AG09319 (cell line): ENCODE data around the gene HEXD.

Source experiments
- DNase-seq: peaks from one replicate; pipeline ENCODE4 v3.0.0-alpha.2; 2010; ENCODE audit warnings: low read depth; ENCODE audit errors: extremely low read depth
- CTCF ChIP-seq: IDR thresholded peaks from 2 replicates; pipeline ENCODE4 v1.5.1; 2011; ENCODE audit warnings: low read depth, mild to moderate bottlenecking, inconsistent platforms, low read length, moderate library complexity

HEXD gene

GRCh38 chr17:82432017-82432416 is 13.9 kb downstream of the HEXD start:
- no peak for DNase-seq
- no peak for TF ChIP-seq CTCF

- TF ChIP-seq CTCF, result no peak
- DNase-seq, result no peak
Measured at GRCh38 chr17:82433560-82434215, 15.5 kb downstream of the HEXD start.

- no peak for TF ChIP-seq CTCF
- no peak for DNase-seq
Measured at GRCh38 chr17:82434216-82434565, 16.0 kb downstream of the HEXD start.

DNA sequence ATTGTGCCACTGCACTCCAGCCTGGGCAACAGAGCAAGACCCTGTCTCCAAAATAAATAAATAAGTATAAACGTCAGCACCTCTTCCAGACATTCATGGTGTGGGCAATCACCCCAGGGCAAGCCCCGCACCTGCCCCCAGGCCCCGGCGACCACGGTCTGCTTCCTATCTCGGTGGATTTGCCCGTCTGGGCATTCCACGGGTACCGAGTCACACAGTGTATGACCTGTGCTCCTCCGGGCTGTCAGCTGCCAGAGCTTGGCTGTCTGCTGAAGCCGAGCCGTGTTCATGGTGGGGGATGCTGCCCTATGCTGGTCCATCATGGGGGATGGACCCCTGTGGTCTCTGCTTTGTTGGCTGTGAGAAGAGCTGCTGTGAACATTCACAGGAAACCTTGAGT is 17.0 kb downstream of the HEXD start:
- no peak for TF ChIP-seq CTCF
- DNase-seq, result no peak

GRCh38 chr17:82435601-82436583 is 17.7 kb downstream of the HEXD start:
- DNase-seq, result no peak
- TF ChIP-seq CTCF, result no peak

GRCh38 chr17:82436601-82437324 is 18.6 kb downstream of the HEXD start:
- DNase-seq, result no peak
- no peak for TF ChIP-seq CTCF

- DNase-seq, result no peak
- no peak for TF ChIP-seq CTCF
Measured at GRCh38 chr17:82437325-82437668, 19.1 kb downstream of the HEXD start.
